ENCODE results near the gene FAM163A.

FAM163A gene

GRCh38 chr1:179815641-179816040 lies 72.5 kb downstream of the FAM163A start:
- DNase-seq (ENCODE audit: low read depth in 1 of 2, low spot score in 1 of 2): no peak
- TF ChIP-seq REST (IDR thresholded peaks at IDR 0.05; ENCODE audit: insufficient replicate concordance, low read depth) (no peak), GABPA (IDR thresholded peaks at IDR 0.05; ENCODE audit: low read depth) (no peak), POLR2AphosphoS5 (IDR thresholded peaks at IDR 0.05; ENCODE audit: low read depth) (no peak), SPI1 (IDR thresholded peaks at IDR 0.05; ENCODE audit: borderline replicate concordance, low read depth) (no peak), CTCF (IDR thresholded peaks at IDR 0.05; ENCODE audit: insufficient read depth, low read length) (no peak)
- Histone ChIP-seq H3K4me3 (replicated peaks; ENCODE audit: insufficient read depth, low read length) (peak overlapping the region; percentile 54), H3K27me3 (ENCODE audit: insufficient read depth, poor library complexity, severe bottlenecking) (no peaks in the 10 kb centered on the region), H3K27ac (replicated peaks) (no peak overlapping the region)

- H3K27ac ChIP-seq (replicated peaks): no peak overlapping the region
- H3K4me3 ChIP-seq (replicated peaks; ENCODE audit: insufficient read depth, low read length): no peak overlapping the region
- no peaks in the 10 kb centered on the region for H3K27me3 ChIP-seq (ENCODE audit: insufficient read depth, poor library complexity, severe bottlenecking)
- TF ChIP-seq POLR2AphosphoS5 (IDR thresholded peaks at IDR 0.05; ENCODE audit: low read depth) (no peak), SPI1 (IDR thresholded peaks at IDR 0.05; ENCODE audit: borderline replicate concordance, low read depth) (no peak), GABPA (IDR thresholded peaks at IDR 0.05; ENCODE audit: low read depth) (no peak)
- DNase-seq (ENCODE audit: low read depth in 1 of 2, low spot score in 1 of 2): no peak
These were observed 73.3 kb downstream of the FAM163A start for GRCh38 chr1:179816196-179816960.

GRCh38 chr1:179817056-179817455 lies 74.0 kb downstream of the FAM163A start:
- DNase-seq (ENCODE audit: low read depth in 1 of 2, low spot score in 1 of 2): no peak
- H3K27ac ChIP-seq (replicated peaks): no peak overlapping the region
- no peak for TF ChIP-seq CTCF (IDR thresholded peaks at IDR 0.05; ENCODE audit: insufficient read depth, low read length)
- no peak for TF ChIP-seq SPI1 (IDR thresholded peaks at IDR 0.05; ENCODE audit: borderline replicate concordance, low read depth)
- no peak for TF ChIP-seq REST (IDR thresholded peaks at IDR 0.05; ENCODE audit: insufficient replicate concordance, low read depth)
- no peak for TF ChIP-seq POLR2AphosphoS5 (IDR thresholded peaks at IDR 0.05; ENCODE audit: low read depth)
- TF ChIP-seq GABPA (IDR thresholded peaks at IDR 0.05; ENCODE audit: low read depth): no peak
- H3K4me3 ChIP-seq (replicated peaks; ENCODE audit: insufficient read depth, low read length): no peak overlapping the region
- H3K27me3 ChIP-seq (ENCODE audit: insufficient read depth, poor library complexity, severe bottlenecking): no peaks in the 10 kb centered on the region

GRCh38 chr1:179817789-179818188 lies 74.7 kb downstream of the FAM163A start:
- no peak overlapping the region for H3K4me3 ChIP-seq (replicated peaks; ENCODE audit: insufficient read depth, low read length)
- no peaks in the 10 kb centered on the region for H3K27me3 ChIP-seq (ENCODE audit: insufficient read depth, poor library complexity, severe bottlenecking)
- DNase-seq (ENCODE audit: low read depth in 1 of 2, low spot score in 1 of 2): no peak
- no peak for TF ChIP-seq CTCF (IDR thresholded peaks at IDR 0.05; ENCODE audit: insufficient read depth, low read length)
- no peak for TF ChIP-seq REST (IDR thresholded peaks at IDR 0.05; ENCODE audit: insufficient replicate concordance, low read depth)
- no peak for TF ChIP-seq GABPA (IDR thresholded peaks at IDR 0.05; ENCODE audit: low read depth)
- no peak for TF ChIP-seq POLR2AphosphoS5 (IDR thresholded peaks at IDR 0.05; ENCODE audit: low read depth)
- TF ChIP-seq SPI1 (IDR thresholded peaks at IDR 0.05; ENCODE audit: borderline replicate concordance, low read depth): no peak
- H3K27ac ChIP-seq (replicated peaks): no peak overlapping the region
